Spleen (tissue), 11 donors: ENCODE results near the gene PCGF5. TPM values are rescaled to one million over a fixed set of nuclear protein-coding genes. Genes with fewer than 3 reads are reported as not detected.

Experiments used
- DNase-seq: peaks from one replicate; pipeline ENCODE4 v3.0.0-alpha.2; 2020
- H3K27ac ChIP-seq, 8 donors: fragments of 200-600 bp; sonication (generic) in 7 of 8; 1 replicate in 4 of 8; 2 replicates in 4 of 8; pipeline versions ENCODE4 v1.5.0 to v1.8.0; 2016 to 2021; ENCODE audit warnings: inconsistent platforms in 4 of 8, mild to moderate bottlenecking in 4 of 8, moderate library complexity in 1 of 8
- H3K27me3 ChIP-seq, 7 donors: fragments of 200-600 bp; sonication (generic) in 6 of 7; replicated peaks in 1 of 7; 1 replicate in 4 of 7; 2 replicates in 3 of 7; pipeline versions ENCODE4 v1.5.0 to v1.8.0; 2016 to 2021; ENCODE audit warnings: inconsistent platforms in 3 of 7, mild to moderate bottlenecking in 1 of 7
- H3K36me3 ChIP-seq, 6 donors: fragments of 200-600 bp; sonication (generic) in 5 of 6; 1 replicate in 4 of 6; 2 replicates in 2 of 6; pipeline versions ENCODE4 v1.5.0 to v1.8.0; 2016 to 2021; ENCODE audit warnings: inconsistent platforms in 2 of 6
- H3K4me1 ChIP-seq, 6 donors: fragments of 200-600 bp; sonication (generic) in 5 of 6; 1 replicate in 3 of 6; 2 replicates in 3 of 6; pipeline versions ENCODE4 v1.5.0 to v1.8.0; 2016 to 2021; ENCODE audit warnings: inconsistent platforms in 3 of 6
- H3K4me3 ChIP-seq, 8 donors: fragments of 200-600 bp; sonication (generic) in 7 of 8; 1 replicate in 4 of 8; 2 replicates in 4 of 8; pipeline versions ENCODE4 v1.5.0 to v1.8.0; 2016 to 2021; ENCODE audit warnings: inconsistent platforms in 4 of 8, mild to moderate bottlenecking in 4 of 8, moderate library complexity in 2 of 8
- H3K9me3 ChIP-seq, 8 donors: fragments of 200-600 bp; sonication (generic) in 7 of 8; 1 replicate in 4 of 8; 2 replicates in 4 of 8; pipeline versions ENCODE4 v1.5.0 to v1.8.0; 2016 to 2021; ENCODE audit warnings: inconsistent platforms in 4 of 8
- POLR2A ChIP-seq, 3 donors: fragments of 450-650 bp; IDR thresholded peaks; one replicate each; pipeline ENCODE4 v1.5.1; 2017; ENCODE audit warnings: antibody characterized with exemption in 3 of 3, mild to moderate bottlenecking in 1 of 3
- POLR2AphosphoS5 ChIP-seq, 3 donors: sonication (generic); formaldehyde crosslinking; IDR thresholded peaks; one replicate each; pipeline ENCODE4 v1.5.1; 2017; ENCODE audit warnings: antibody characterized with exemption in 3 of 3
- WGBS, 5 donors: extraction: QIAGEN DNeasy Blood & Tissue Kit in 3 of 5; methylation state at CpG; one replicate each; pipeline versions ENCODE4 v1.1.5 to v1.1.7; 2013 to 2018; 5-methylcytosine and 5-hydroxymethylcytosine counted together
- intact Hi-C: fragments of 100-400 bp; cut with DNase I; formaldehyde crosslinking; loops from one replicate; pipeline ENCODE4 v1.15.0; 2023; ENCODE audit warnings: low total_unique reads
- polyA plus RNA-seq, 3 donors: library from polyadenylated mRNA; stranded (reverse); fragments of 200-250 nt; gene quantifications; one replicate each; pipeline ENCODE4 v1.2.1, GENCODE V29; 2013
- total RNA-seq, 7 donors: library from RNA; depleted of rRNA in 3 of 7; stranded (reverse); fragments of >200 nt in 3 of 7; fragmentation: NEBNext Ultra II Directional in 4 of 7; extraction: Animal tissue kit (Norgen Biotek cat#: 25700) in 4 of 7; gene quantifications; one replicate each; pipeline versions ENCODE4 v1.1.0 to v1.2.1, GENCODE V29; 2016 to 2021
- TF ChIP-seq, protein P1 (sequence below), 11 experiments: fragments of 200-600 bp in 7 of 11; fragments of 450-650 bp in 4 of 11; sonication (generic) in 4 of 11; IDR thresholded peaks in 8 of 11; conservative IDR thresholded peaks in 3 of 11; 1 replicate in 7 of 11; 2 replicates in 4 of 11; pipeline versions ENCODE4 v1.4.0 to v1.8.0; 2016 to 2021; ENCODE audit warnings: antibody characterized with exemption in 11 of 11, inconsistent platforms in 4 of 11, mild to moderate bottlenecking in 1 of 11
- donor health status: healthy with polysubstance abuse.
- donor health status: DM: no; HTN: no; CAD: no; lungs with moderate emphysema.
- donor health status: DM: no; HTN: no; CAD: no.
- donor health status: Bipolar disorder and iron deficiency.
- donor health status: healthy.
- donor health status: DM: no; HTN: no; CAD: no.
- donor health status: DM: yes; HTN: yes; CAD: no.

Gene PCGF5
- total and polyA plus RNA-seq, 10 donors = 20.4 to 68.5 (median 50.8) TPM

DNA sequence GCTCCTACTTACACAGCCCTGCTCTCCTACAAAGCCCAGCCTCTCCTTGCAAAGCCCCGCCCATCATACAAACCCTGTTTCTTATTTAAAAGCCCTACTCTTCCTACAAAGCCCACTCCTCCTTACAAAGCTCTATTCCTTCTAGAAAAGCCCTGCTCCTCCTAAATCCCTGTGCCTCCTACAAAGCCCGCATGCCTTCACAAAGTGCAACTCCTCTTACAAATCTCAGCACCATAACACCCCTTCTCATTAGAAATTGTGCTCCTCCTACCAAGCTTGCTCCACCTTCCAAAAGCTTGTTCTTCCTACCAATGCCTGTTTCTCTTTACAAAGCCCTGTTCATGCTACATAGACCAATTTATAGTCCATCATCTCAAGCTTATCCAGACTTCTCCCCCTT is 66.1 kb downstream of the PCGF5 start:
- no peak for DNase-seq
- Histone ChIP-seq H3K9me3 (no peaks in the 10 kb centered on the region), H3K4me1 (no peaks in the 10 kb centered on the region), H3K36me3 (peaks cover 0 to 24% (median 4%) of the 10 kb centered on the region in 6 donors), H3K27ac (no peak overlapping the region), H3K4me3 (no peak overlapping the region), H3K27me3 (no peaks in the 10 kb centered on the region)
- WGBS, 5 donors = 83 to 91% (median 89%) methylated on average over 2 of the region's 2 CpGs
- TF ChIP-seq POLR2A (IDR thresholded peaks at IDR 0.05) (no peak), POLR2AphosphoS5 (IDR thresholded peaks at IDR 0.05) (no peak)
- TF ChIP-seq, protein P1, sequence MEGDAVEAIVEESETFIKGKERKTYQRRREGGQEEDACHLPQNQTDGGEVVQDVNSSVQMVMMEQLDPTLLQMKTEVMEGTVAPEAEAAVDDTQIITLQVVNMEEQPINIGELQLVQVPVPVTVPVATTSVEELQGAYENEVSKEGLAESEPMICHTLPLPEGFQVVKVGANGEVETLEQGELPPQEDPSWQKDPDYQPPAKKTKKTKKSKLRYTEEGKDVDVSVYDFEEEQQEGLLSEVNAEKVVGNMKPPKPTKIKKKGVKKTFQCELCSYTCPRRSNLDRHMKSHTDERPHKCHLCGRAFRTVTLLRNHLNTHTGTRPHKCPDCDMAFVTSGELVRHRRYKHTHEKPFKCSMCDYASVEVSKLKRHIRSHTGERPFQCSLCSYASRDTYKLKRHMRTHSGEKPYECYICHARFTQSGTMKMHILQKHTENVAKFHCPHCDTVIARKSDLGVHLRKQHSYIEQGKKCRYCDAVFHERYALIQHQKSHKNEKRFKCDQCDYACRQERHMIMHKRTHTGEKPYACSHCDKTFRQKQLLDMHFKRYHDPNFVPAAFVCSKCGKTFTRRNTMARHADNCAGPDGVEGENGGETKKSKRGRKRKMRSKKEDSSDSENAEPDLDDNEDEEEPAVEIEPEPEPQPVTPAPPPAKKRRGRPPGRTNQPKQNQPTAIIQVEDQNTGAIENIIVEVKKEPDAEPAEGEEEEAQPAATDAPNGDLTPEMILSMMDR (IDR thresholded peaks at IDR 0.05 in 8 of 11, conservative IDR thresholded peaks at IDR 0.05 in 3 of 11) = no peak
- intact Hi-C loops = no loop called here

DNA sequence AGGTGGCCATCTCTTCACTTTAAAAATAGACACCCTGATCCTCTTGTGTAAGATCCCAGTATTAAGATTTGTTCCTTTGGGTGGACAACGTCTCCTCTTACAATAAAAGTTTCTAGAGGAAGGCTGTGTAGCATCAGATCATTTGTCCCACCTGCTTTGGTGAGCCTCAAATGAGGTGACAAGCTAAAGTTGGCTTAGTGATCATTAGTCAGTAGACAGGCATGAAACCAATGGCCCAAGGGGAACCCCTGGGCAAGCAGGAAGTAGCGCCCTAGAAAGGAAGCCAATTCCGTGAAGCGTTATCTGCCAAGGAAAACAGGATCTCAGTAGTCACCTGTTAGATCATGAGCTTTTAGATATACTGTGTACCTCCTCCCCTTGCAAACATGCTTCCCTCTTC is 66.8 kb downstream of the PCGF5 start:
- intact Hi-C loops = no loop called here
- WGBS, 5 donors = 50 to 68% (median 60%) methylated on average over 4 of the region's 4 CpGs
- Histone ChIP-seq H3K27me3 (no peaks in the 10 kb centered on the region), H3K27ac (no peak overlapping the region), H3K36me3 (peaks cover 0 to 17% (median under 1%) of the 10 kb centered on the region in 6 donors), H3K9me3 (no peaks in the 10 kb centered on the region), H3K4me3 (no peak overlapping the region), H3K4me1 (no peaks in the 10 kb centered on the region)
- no peak for DNase-seq
- TF ChIP-seq, protein P1 (IDR thresholded peaks at IDR 0.05 in 8 of 11, conservative IDR thresholded peaks at IDR 0.05 in 3 of 11) = no peak
- no peak for TF ChIP-seq POLR2AphosphoS5 (IDR thresholded peaks at IDR 0.05)
- TF ChIP-seq POLR2A (IDR thresholded peaks at IDR 0.05) = no peak

DNA sequence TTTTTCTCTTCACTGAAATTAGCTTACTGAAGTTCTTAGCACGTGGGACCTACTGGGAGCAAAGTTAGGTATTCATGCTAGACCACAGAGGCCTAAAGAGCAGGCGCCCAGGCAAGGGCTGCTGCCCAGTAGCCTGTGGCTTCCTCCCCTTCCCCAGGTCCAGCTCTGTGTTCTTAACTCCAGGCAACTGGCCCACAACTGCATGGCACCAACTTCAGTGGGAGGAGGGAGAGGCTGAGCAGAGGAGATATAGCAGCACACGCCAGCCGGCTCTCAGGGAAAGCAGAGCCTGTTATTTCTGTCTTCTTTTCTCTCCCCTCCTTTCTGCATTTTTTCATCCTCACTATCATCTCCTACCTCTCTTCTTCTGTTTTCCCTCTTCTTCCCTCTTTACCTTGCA is 67.4 kb downstream of the PCGF5 start:
- Histone ChIP-seq H3K27me3 (no peaks in the 10 kb centered on the region), H3K9me3 (no peaks in the 10 kb centered on the region), H3K4me1 (no peaks in the 10 kb centered on the region), H3K4me3 (no peak overlapping the region), H3K36me3 (peaks cover 0 to 11% (median 0%) of the 10 kb centered on the region in 6 donors), H3K27ac (no peak overlapping the region)
- TF ChIP-seq, protein P1 (IDR thresholded peaks at IDR 0.05 in 8 of 11, conservative IDR thresholded peaks at IDR 0.05 in 3 of 11) = no peak
- no peak for TF ChIP-seq POLR2A (IDR thresholded peaks at IDR 0.05)
- TF ChIP-seq POLR2AphosphoS5 (IDR thresholded peaks at IDR 0.05) = no peak
- DNase-seq = no peak
- intact Hi-C loops = no loop called here
- WGBS, 5 donors = 86 to 95% (median 87%) methylated on average over 4 of the region's 4 CpGs

DNA sequence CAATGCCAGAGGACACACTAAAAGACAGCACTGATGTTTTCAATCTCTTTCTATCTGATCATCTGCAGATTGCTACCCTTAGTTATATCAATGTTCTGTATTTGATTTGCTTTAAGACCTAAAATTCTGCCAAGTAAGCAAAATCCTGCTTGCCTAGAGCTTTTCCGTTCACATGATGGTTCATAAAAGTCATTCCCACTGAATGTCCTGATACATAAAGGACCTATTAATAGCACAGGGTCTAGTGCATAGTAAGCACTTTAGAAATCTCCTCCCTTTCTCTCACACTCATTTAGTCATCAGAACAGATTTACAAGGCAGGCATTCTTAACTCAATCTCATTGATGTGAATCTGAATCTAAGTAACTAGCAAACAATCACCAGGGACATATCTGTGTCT is 68.8 kb downstream of the PCGF5 start:
- peaks cover 0 to 10% (median 0%) of the 10 kb centered on the region in 6 donors for H3K36me3 ChIP-seq
- TF ChIP-seq POLR2A (IDR thresholded peaks at IDR 0.05) (no peak), POLR2AphosphoS5 (IDR thresholded peaks at IDR 0.05) (no peak)
- H3K4me1 ChIP-seq = no peaks in the 10 kb centered on the region
- H3K9me3 ChIP-seq = no peaks in the 10 kb centered on the region
- no peak for DNase-seq
- 78 to 91% (median 89%) methylated on average over 1 of the region's 1 CpG for WGBS, 5 donors
- H3K27me3 ChIP-seq = no peaks in the 10 kb centered on the region
- intact Hi-C loops = no loop called here
- H3K4me3 ChIP-seq = no peak overlapping the region
- no peak overlapping the region for H3K27ac ChIP-seq

DNA sequence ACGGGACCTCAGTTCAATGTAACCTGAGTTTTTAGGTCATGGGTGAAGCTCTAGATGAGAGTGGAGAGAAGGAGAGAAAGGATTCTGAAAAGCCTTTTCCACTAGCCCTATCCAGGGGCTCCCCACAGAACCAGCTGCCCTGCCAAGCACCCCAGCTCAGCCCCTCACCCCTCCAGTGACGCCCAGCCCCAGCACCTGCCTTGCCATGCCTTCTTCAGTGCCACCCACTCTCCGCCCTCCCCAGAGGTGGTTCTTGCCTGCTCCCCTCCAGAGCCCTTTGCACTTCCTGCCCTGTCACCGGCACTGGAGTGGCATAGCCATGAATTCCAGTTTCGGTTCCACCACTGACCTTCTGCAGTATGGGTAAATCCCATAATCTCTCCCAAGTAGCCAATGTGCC is 70.1 kb downstream of the PCGF5 start:
- no peaks in the 10 kb centered on the region for H3K36me3 ChIP-seq
- intact Hi-C loops = no loop called here
- H3K9me3 ChIP-seq = no peaks in the 10 kb centered on the region
- no peak for DNase-seq
- no peak overlapping the region for H3K4me3 ChIP-seq
- H3K27ac ChIP-seq = no peak overlapping the region
- H3K27me3 ChIP-seq = no peaks in the 10 kb centered on the region
- 73 to 88% (median 86%) methylated on average over 5 of the region's 5 CpGs for WGBS, 5 donors
- TF ChIP-seq, protein P1 (IDR thresholded peaks at IDR 0.05 in 8 of 11, conservative IDR thresholded peaks at IDR 0.05 in 3 of 11) = no peak
- TF ChIP-seq POLR2AphosphoS5 (IDR thresholded peaks at IDR 0.05) = no peak
- TF ChIP-seq POLR2A (IDR thresholded peaks at IDR 0.05) = no peak
- H3K4me1 ChIP-seq = no peaks in the 10 kb centered on the region
